Loucy (cell line): ENCODE data around the gene P2RY8.

Source experiments
- EZH2phosphoT487 ChIP-seq: fragments of 200-600 bp; IDR thresholded peaks from 2 replicates; pipeline ENCODE4 v1.6.1; 2018; ENCODE audit warnings: antibody characterized with exemption, mild to moderate bottlenecking, moderate library complexity, borderline replicate concordance
- TF ChIP-seq, protein P1 (sequence below): fragments of 200-600 bp; sonication (generic); conservative IDR thresholded peaks from 2 replicates; pipeline ENCODE4 v1.5.1; 2014; ENCODE audit warnings: mild to moderate bottlenecking, antibody characterized with exemption, low read length

DNA sequence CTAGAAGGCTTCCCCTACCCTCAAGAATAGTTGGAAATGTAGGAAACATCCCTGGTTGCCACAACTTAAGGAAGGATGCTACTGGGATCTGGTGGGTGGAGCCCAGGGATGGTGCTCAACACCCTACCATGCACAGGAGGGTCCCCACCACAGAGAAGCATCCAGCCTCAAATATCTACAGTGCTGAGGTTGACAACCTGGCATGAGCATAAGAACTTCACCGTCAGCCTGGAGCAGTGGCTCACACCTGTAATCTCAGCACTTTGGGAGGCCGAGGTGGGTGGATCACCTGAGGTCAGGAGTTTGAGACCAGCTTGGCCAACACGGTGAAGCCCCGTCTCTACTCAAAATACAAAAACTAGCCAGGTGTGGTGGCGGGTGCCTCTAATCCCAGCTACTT lies 60.3 kb downstream of the P2RY8 start:
- TF ChIP-seq, protein P1, sequence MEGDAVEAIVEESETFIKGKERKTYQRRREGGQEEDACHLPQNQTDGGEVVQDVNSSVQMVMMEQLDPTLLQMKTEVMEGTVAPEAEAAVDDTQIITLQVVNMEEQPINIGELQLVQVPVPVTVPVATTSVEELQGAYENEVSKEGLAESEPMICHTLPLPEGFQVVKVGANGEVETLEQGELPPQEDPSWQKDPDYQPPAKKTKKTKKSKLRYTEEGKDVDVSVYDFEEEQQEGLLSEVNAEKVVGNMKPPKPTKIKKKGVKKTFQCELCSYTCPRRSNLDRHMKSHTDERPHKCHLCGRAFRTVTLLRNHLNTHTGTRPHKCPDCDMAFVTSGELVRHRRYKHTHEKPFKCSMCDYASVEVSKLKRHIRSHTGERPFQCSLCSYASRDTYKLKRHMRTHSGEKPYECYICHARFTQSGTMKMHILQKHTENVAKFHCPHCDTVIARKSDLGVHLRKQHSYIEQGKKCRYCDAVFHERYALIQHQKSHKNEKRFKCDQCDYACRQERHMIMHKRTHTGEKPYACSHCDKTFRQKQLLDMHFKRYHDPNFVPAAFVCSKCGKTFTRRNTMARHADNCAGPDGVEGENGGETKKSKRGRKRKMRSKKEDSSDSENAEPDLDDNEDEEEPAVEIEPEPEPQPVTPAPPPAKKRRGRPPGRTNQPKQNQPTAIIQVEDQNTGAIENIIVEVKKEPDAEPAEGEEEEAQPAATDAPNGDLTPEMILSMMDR: no peak
- no peak for TF ChIP-seq EZH2phosphoT487
